ENCODE measurements around the gene GPX6. TPM values are rescaled to one million over a fixed set of nuclear protein-coding genes. Genes with fewer than 3 reads are reported as not detected.

GPX6 gene
- total RNA-seq, 1 experiment from 2014 or later, result not detected

DNA sequence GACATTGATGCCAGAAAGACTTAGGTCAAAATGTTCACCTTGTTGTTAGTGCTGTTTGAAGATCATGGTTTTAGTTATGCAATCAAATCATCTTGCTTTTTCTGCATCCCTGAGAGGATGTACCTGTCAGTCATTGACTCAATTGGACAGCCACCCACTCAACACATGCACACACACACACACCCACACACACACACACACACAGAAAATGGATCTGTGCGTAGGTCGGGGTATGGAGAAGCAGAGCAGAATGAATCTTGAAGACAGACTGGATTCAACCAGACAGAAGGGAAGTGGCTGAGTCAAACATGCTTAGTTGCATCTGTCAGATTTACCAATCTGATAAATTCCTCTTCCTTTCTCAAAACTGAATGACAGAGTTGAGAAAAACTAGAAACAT, 53.2 kb downstream of the GPX6 start:
- Histone ChIP-seq H3K27ac (ENCODE audit: low read depth, low read length) (no peak overlapping the region), H3K9me2 (ENCODE audit: insufficient read depth) (no peaks in the 10 kb centered on the region), H3K27me3 (ENCODE audit: insufficient read depth, low read length) (no peaks in the 10 kb centered on the region), H4K20me1 (ENCODE audit: insufficient read depth) (no peaks in the 10 kb centered on the region), H3K4me2 (ENCODE audit: low read length) (no peak overlapping the region), H2AFZ (ENCODE audit: low read depth, low read length, poor library complexity, severe bottlenecking) (no peak overlapping the region), H3K4me3 (replicated peaks in 1 of 2; ENCODE audit: low read depth in 1 of 2, low read length in 2 of 2) (no peak overlapping the region), H3K4me1 (ENCODE audit: control insufficient read depth in 1 of 2, insufficient read depth in 2 of 2, low read length in 2 of 2) (no peaks in the 10 kb centered on the region), H3K9me3 (ENCODE audit: control insufficient read depth in 1 of 2, insufficient read depth in 1 of 2, low read depth in 1 of 2, low read length in 2 of 2) (no peaks in the 10 kb centered on the region), H3K79me2 (ENCODE audit: insufficient read depth, low read length) (no peaks in the 10 kb centered on the region), H3K36me3 (ENCODE audit: control insufficient read depth in 1 of 2, insufficient read depth in 2 of 2, low read length in 2 of 2) (no peaks in the 10 kb centered on the region), H3K9ac (ENCODE audit: low read length) (no peak overlapping the region)
- BruUV-seq (replicated peaks), result no TSS peak
- ChIA-PET CTCF (no interaction called here), RAD21 (ENCODE audit: low non-redundant PET in 1 of 2, low total read pairs in 2 of 2, uncharacterized antibody in 2 of 2, unreplicated experiment in 2 of 2) (no interaction called here), POLR2A (no interaction called here)
- intact Hi-C loops (cut with micrococcal nuclease), result no loop called here
- TF ChIP-seq RAD21 (IDR thresholded peaks at IDR 0.05; ENCODE audit: low read depth), result no peak
- no peak for TF ChIP-seq SP1 (IDR thresholded peaks at IDR 0.05; ENCODE audit: low read depth)
- TF ChIP-seq ZFX (IDR thresholded peaks at IDR 0.05), result no peak
- TF ChIP-seq, protein P1, sequence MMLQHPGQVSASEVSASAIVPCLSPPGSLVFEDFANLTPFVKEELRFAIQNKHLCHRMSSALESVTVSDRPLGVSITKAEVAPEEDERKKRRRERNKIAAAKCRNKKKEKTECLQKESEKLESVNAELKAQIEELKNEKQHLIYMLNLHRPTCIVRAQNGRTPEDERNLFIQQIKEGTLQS (IDR thresholded peaks at IDR 0.05), result no peak
- TF ChIP-seq YY1 (IDR thresholded peaks at IDR 0.05; ENCODE audit: extremely low read depth, insufficient replicate concordance, low read depth, low read length), result no peak
- TF ChIP-seq, protein P2, sequence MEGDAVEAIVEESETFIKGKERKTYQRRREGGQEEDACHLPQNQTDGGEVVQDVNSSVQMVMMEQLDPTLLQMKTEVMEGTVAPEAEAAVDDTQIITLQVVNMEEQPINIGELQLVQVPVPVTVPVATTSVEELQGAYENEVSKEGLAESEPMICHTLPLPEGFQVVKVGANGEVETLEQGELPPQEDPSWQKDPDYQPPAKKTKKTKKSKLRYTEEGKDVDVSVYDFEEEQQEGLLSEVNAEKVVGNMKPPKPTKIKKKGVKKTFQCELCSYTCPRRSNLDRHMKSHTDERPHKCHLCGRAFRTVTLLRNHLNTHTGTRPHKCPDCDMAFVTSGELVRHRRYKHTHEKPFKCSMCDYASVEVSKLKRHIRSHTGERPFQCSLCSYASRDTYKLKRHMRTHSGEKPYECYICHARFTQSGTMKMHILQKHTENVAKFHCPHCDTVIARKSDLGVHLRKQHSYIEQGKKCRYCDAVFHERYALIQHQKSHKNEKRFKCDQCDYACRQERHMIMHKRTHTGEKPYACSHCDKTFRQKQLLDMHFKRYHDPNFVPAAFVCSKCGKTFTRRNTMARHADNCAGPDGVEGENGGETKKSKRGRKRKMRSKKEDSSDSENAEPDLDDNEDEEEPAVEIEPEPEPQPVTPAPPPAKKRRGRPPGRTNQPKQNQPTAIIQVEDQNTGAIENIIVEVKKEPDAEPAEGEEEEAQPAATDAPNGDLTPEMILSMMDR (IDR thresholded peaks at IDR 0.05 in 2 of 3, conservative IDR thresholded peaks at IDR 0.05 in 1 of 3; ENCODE audit: borderline replicate concordance in 1 of 3, insufficient read depth in 1 of 3, low read depth in 2 of 3, low read length in 2 of 3), result no peak
- TF ChIP-seq POLR2AphosphoS5 (IDR thresholded peaks at IDR 0.05; ENCODE audit: low read depth, low read length), result no peak
- no peak for TF ChIP-seq FOSL1 (IDR thresholded peaks at IDR 0.05; ENCODE audit: low read depth)
- TF ChIP-seq, protein P3, sequence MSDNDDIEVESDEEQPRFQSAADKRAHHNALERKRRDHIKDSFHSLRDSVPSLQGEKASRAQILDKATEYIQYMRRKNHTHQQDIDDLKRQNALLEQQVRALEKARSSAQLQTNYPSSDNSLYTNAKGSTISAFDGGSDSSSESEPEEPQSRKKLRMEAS (IDR thresholded peaks at IDR 0.05), result no peak
- no peak for TF ChIP-seq ZNF274 (IDR thresholded peaks at IDR 0.05; ENCODE audit: low read depth, low read length)
- TF ChIP-seq SRF (IDR thresholded peaks at IDR 0.05; ENCODE audit: low read depth), result no peak
- no peak for TF ChIP-seq EZH2 (IDR thresholded peaks at IDR 0.05)
- no peak for TF ChIP-seq CEBPB (IDR thresholded peaks at IDR 0.05; ENCODE audit: low read depth)
- TF ChIP-seq CBX3 (IDR thresholded peaks at IDR 0.05; ENCODE audit: low read depth), result no peak
- TF ChIP-seq TCF7L2 (IDR thresholded peaks at IDR 0.05; ENCODE audit: borderline replicate concordance, extremely low read depth, insufficient read depth, insufficient read length), result no peak
- no peak for TF ChIP-seq ELF1 (IDR thresholded peaks at IDR 0.05; ENCODE audit: borderline replicate concordance, low read depth)
- TF ChIP-seq JUND (IDR thresholded peaks at IDR 0.05), result no peak
- TF ChIP-seq EZH2phosphoT487 (IDR thresholded peaks at IDR 0.05; ENCODE audit: borderline replicate concordance), result no peak
- ATAC-seq, result no peak
- no peak for DNase-seq (ENCODE audit: low read depth, low spot score)

Data from HCT116 (cell line).